Midbrain (tissue), 1 donor: ENCODE results near the gene RASSF10.
A peak's percentile ranks its signal among the peaks of the same experiment; 100 is the strongest.

Source experiments
- DNase-seq: peaks from one replicate; lab custom pipeline; 2025; lab: John Stamatoyannopoulos, UW

RASSF10 gene

GRCh38 chr11:12994476-12994875 lies 14.6 kb upstream of the RASSF10 start:
- no peak for DNase-seq

- no peak for DNase-seq
Observed at GRCh38 chr11:12995188-12995587, 13.9 kb upstream of the RASSF10 start.

- DNase-seq, result no peak
Observed at GRCh38 chr11:12995823-12996222, 13.3 kb upstream of the RASSF10 start.

- no peak for DNase-seq
Observed at GRCh38 chr11:12997168-12997567, 11.9 kb upstream of the RASSF10 start.

- no peak for DNase-seq
Observed at GRCh38 chr11:12998336-12998735, 10.8 kb upstream of the RASSF10 start.

- no peak for DNase-seq
Observed at GRCh38 chr11:12999597-12999996, 9.5 kb upstream of the RASSF10 start.

- DNase-seq, result no peak
Observed at GRCh38 chr11:13000116-13000515, 9.0 kb upstream of the RASSF10 start.

- no peak for DNase-seq
Observed at GRCh38 chr11:13000721-13001120, 8.4 kb upstream of the RASSF10 start.

GRCh38 chr11:13003736-13004493 lies 5.2 kb upstream of the RASSF10 start:
- no peak for DNase-seq

GRCh38 chr11:13007182-13008060 lies 1.7 kb upstream of the RASSF10 start:
- no peak for DNase-seq

GRCh38 chr11:13008061-13008435 lies 1.1 kb upstream of the RASSF10 start:
- no peak for DNase-seq

- no peak for DNase-seq
Observed at GRCh38 chr11:13009476-13009920, 382 bp downstream of the RASSF10 start.

GRCh38 chr11:13009921-13010748 lies 1.0 kb downstream of the RASSF10 start:
- no peak for DNase-seq

GRCh38 chr11:13010749-13011465 lies 1.8 kb downstream of the RASSF10 start:
- peak; percentile 3 for DNase-seq

GRCh38 chr11:13011466-13012055 lies 2.4 kb downstream of the RASSF10 start:
- no peak for DNase-seq

GRCh38 chr11:13012056-13012661 lies 3.0 kb downstream of the RASSF10 start:
- DNase-seq, result no peak

- no peak for DNase-seq
Observed at GRCh38 chr11:13013054-13013488, 4.0 kb downstream of the RASSF10 start.

- DNase-seq, result no peak
Observed at GRCh38 chr11:13015753-13016152, 6.6 kb downstream of the RASSF10 start.

GRCh38 chr11:13016415-13016814 lies 7.3 kb downstream of the RASSF10 start:
- DNase-seq, result no peak

GRCh38 chr11:13019313-13019712 lies 10.2 kb downstream of the RASSF10 start:
- no peak for DNase-seq

- DNase-seq, result no peak
Observed at GRCh38 chr11:13023423-13023822, 14.3 kb downstream of the RASSF10 start.
